GM12878 (cell line): ENCODE data around the gene HS6ST3. TPM values are rescaled to one million over a fixed set of nuclear protein-coding genes. Genes with fewer than 3 reads are reported as not detected.

Experiments
- ATAC-seq: fragments of 200-7000 bp; cut with Tn5 transposase; 3 replicates; pipeline ENCODE4 v1.9.1; 2020; ENCODE audit warnings: mild to moderate bottlenecking, moderate library complexity
- BruUV-seq: library from RNA; stranded (reverse); fragments of 400-500 nt; replicated peaks from 2 replicates; lab custom pipeline; 2021; lab: Mats Ljungman, UMichigan
- CTCF ChIA-PET: fragments of 300-600 bp; sonication (Branson Sonifier 250); formaldehyde crosslinking; extraction: SDS; loops from one replicate; lab custom pipeline; 2021; ENCODE audit warnings: inconsistent platforms; lab: Yijun Ruan, JAX
- POLR2A ChIA-PET: fragments of 350-600 bp; formaldehyde crosslinking; extraction: SDS; loops from one replicate; lab custom pipeline; 2021; ENCODE audit warnings: inconsistent platforms; lab: Charles Lee
- RAD21 ChIA-PET: fragments of 300-600 bp; sonication (Branson Sonifier 250); formaldehyde crosslinking; loops from one replicate; lab custom pipeline; 2023; ENCODE audit warnings: antibody characterized with exemption; ENCODE audit not compliant: unreplicated experiment; lab: Charles Lee
- SMC1A ChIA-PET: fragments of 300-600 bp; sonication (Branson Sonifier 250); formaldehyde crosslinking; loops from one replicate; lab custom pipeline; 2023; ENCODE audit not compliant: unreplicated experiment, uncharacterized antibody; lab: Charles Lee
- DNase-seq: peaks from one replicate; pipeline ENCODE4 v3.0.0-alpha.2; 2011; ENCODE audit warnings: low read depth, low spot score
- FAIRE-seq: peaks from 3 replicates; lab custom pipeline; 2011; peaks lifted over from hg19 to GRCh38; lab: Jason Lieb, UNC
- H2AFZ ChIP-seq: 2 replicates; pipeline ENCODE4 v1.6.0; 2011; ENCODE audit warnings: low read depth, low read length, control low read depth; ENCODE audit not compliant: control insufficient read depth
- H3K27ac ChIP-seq: 2 replicates; pipeline ENCODE4 v1.5.1; 2011; ENCODE audit warnings: control low read depth; ENCODE audit not compliant: control insufficient read depth, insufficient read depth
- H3K27me3 ChIP-seq, 2 experiments: replicated peaks in 1 of 2; 2 replicates each; pipeline versions ENCODE4 v1.6.0 to v1.6.1; 2011; ENCODE audit warnings: low read length in 1 of 2; ENCODE audit not compliant: control insufficient read depth in 2 of 2, insufficient read depth in 2 of 2
- H3K36me3 ChIP-seq, 2 experiments: 2 replicates each; pipeline ENCODE4 v1.5.1; 2011; ENCODE audit warnings: low read length in 1 of 2; ENCODE audit not compliant: control insufficient read depth in 2 of 2, insufficient read depth in 2 of 2
- H3K4me1 ChIP-seq: 2 replicates; pipeline ENCODE4 v1.6.1; 2011; ENCODE audit warnings: mild to moderate bottlenecking, low read length, moderate library complexity, mixed read lengths; ENCODE audit not compliant: control insufficient read depth, insufficient read depth
- H3K4me2 ChIP-seq: 2 replicates; pipeline ENCODE4 v1.6.0; 2011; ENCODE audit warnings: control low read depth; ENCODE audit not compliant: control insufficient read depth, insufficient read depth
- H3K4me3 ChIP-seq: fragments of 200-600 bp; sonication (generic); 2 replicates; pipeline ENCODE4 v1.5.1; 2016
- H3K79me2 ChIP-seq: 2 replicates; pipeline ENCODE4 v1.6.0; 2011; ENCODE audit warnings: low read length; ENCODE audit not compliant: control insufficient read depth, insufficient read depth
- H3K9ac ChIP-seq: 2 replicates; pipeline ENCODE4 v1.8.0; 2011; ENCODE audit warnings: low read length, control low read depth, mixed read lengths; ENCODE audit not compliant: control insufficient read depth, insufficient read depth
- H3K9me3 ChIP-seq: replicated peaks from 3 replicates; pipeline ENCODE4 v1.5.1; 2011; ENCODE audit warnings: mild to moderate bottlenecking, low read length; ENCODE audit not compliant: control insufficient read depth, insufficient read depth
- H4K20me1 ChIP-seq: 2 replicates; pipeline ENCODE4 v1.6.0; 2011; ENCODE audit not compliant: control insufficient read depth, insufficient read depth
- BRCA1 ChIP-seq: IDR thresholded peaks from 2 replicates; pipeline ENCODE4 v1.6.1; 2011; ENCODE audit warnings: low read depth, low read length, improper control_type of control experiment
- CHD2 ChIP-seq: IDR thresholded peaks from 2 replicates; pipeline ENCODE4 v1.6.1; 2011; ENCODE audit warnings: low read depth, low read length, improper control_type of control experiment, borderline replicate concordance
- CREB1 ChIP-seq: IDR thresholded peaks from 2 replicates; pipeline ENCODE4 v1.6.1; 2012; ENCODE audit warnings: low read depth, mild to moderate bottlenecking, inconsistent platforms
- ELK1 ChIP-seq: IDR thresholded peaks from 2 replicates; pipeline ENCODE4 v1.6.1; 2012; ENCODE audit warnings: low read depth, low read length, improper control_type of control experiment
- FOXK2 ChIP-seq: fragments of 450-650 bp; IDR thresholded peaks from 2 replicates; pipeline ENCODE4 v1.6.1; 2017; ENCODE audit warnings: mild to moderate bottlenecking, moderate library complexity
- KDM1A ChIP-seq: fragments of 200-600 bp; sonication (generic); IDR thresholded peaks from 2 replicates; pipeline ENCODE4 v1.6.1; 2016; ENCODE audit warnings: borderline replicate concordance
- NR2C2 ChIP-seq: IDR thresholded peaks from 2 replicates; pipeline ENCODE4 v1.6.1; 2011; ENCODE audit warnings: borderline replicate concordance, low read depth; ENCODE audit not compliant: control insufficient read depth, insufficient read length
- POU2F2 ChIP-seq: IDR thresholded peaks from 3 replicates; pipeline ENCODE4 v1.6.1; 2011; ENCODE audit warnings: low read depth, mild to moderate bottlenecking, low read length, borderline replicate concordance
- RBBP5 ChIP-seq: fragments of 200-600 bp; sonication (generic); conservative IDR thresholded peaks from 2 replicates; pipeline ENCODE4 v1.6.1; 2016
- SIN3A ChIP-seq: IDR thresholded peaks from 2 replicates; pipeline ENCODE4 v1.6.1; 2012; ENCODE audit warnings: low read depth, low read length, improper control_type of control experiment
- SPI1 ChIP-seq: IDR thresholded peaks from 2 replicates; pipeline ENCODE4 v1.6.1; 2011; ENCODE audit warnings: low read depth, mild to moderate bottlenecking, low read length, moderate library complexity, borderline replicate concordance; ENCODE audit not compliant: insufficient read depth
- SUZ12 ChIP-seq: fragments of 200-600 bp; sonication (generic); IDR thresholded peaks from one replicate; pipeline ENCODE4 v1.6.1; 2018; ENCODE audit warnings: antibody characterized with exemption, mild to moderate bottlenecking; ENCODE audit not compliant: unreplicated experiment
- YY1 ChIP-seq: IDR thresholded peaks from 2 replicates; pipeline ENCODE4 v1.6.1; 2011; ENCODE audit warnings: low read depth, mild to moderate bottlenecking, low read length
- ZNF217 ChIP-seq: fragments of 450-650 bp; IDR thresholded peaks from 2 replicates; pipeline ENCODE4 v1.6.1; 2017; ENCODE audit warnings: antibody characterized with exemption, mild to moderate bottlenecking
- ZNF24 ChIP-seq: fragments of 450-650 bp; IDR thresholded peaks from 2 replicates; pipeline ENCODE4 v1.6.1; 2017; ENCODE audit warnings: antibody characterized with exemption, mild to moderate bottlenecking
- ZZZ3 ChIP-seq: IDR thresholded peaks from 2 replicates; pipeline ENCODE4 v1.6.1; 2011; ENCODE audit warnings: low read depth; ENCODE audit not compliant: control insufficient read depth, insufficient read length
- WGBS: methylation state at CpG from one replicate; pipeline ENCODE4 v1.1.6; 2016; ENCODE audit warnings: low lambda C conversion rate; ENCODE audit not compliant: insufficient replicate concordance, insufficient coverage; ENCODE audit errors: missing lambda C conversion rate; 5-methylcytosine and 5-hydroxymethylcytosine counted together
- in situ Hi-C: fragments of 300-500 bp; cut with MboI; formaldehyde crosslinking; loops from 9 replicates; pipeline ENCODE4 v1.14.3; 2018; ENCODE audit warnings: mixed read lengths
- intact Hi-C: fragments of 100-400 bp; cut with micrococcal nuclease; formaldehyde crosslinking; loops from one replicate; pipeline ENCODE4 v1.14.2; 2022; ENCODE audit not compliant: unreplicated experiment
- polyA plus RNA-seq, 11 experiments: library from polyadenylated mRNA; depleted of rRNA in 4 of 11; unstranded in 6 of 11; stranded (reverse) in 5 of 11; fragments of >200 nt; fragmentation: Nextera tagmentation in 4 of 11; fragmentation: Illumina TruSeq in 1 of 11; extraction: Ambion mirVana in 4 of 11; extraction: Trizol in 1 of 11; gene quantifications; 1 replicate in 1 of 11; 2 replicates in 10 of 11; pipeline versions ENCODE4 v1.2.1 to v1.2.3, GENCODE V29; 2011 to 2016; ENCODE audit warnings: inconsistent platforms in 2 of 11, missing spikeins in 2 of 11, low read depth in 1 of 11
- total RNA-seq, 4 experiments: library from RNA; depleted of rRNA in 3 of 4; stranded (reverse); fragments of >200 nt in 3 of 4; fragmentation: Illumina TruSeq in 1 of 4; extraction: Trizol in 1 of 4; gene quantifications; 2 replicates each; pipeline versions ENCODE4 v1.2.1 to v1.2.3, GENCODE V29; 2013 to 2021
- TF ChIP-seq, protein P1 (sequence below): fragments of 150-350 bp; IDR thresholded peaks from 2 replicates; pipeline ENCODE4 v1.6.1; 2016; ENCODE audit warnings: low read depth, low read length
- TF ChIP-seq, protein P2 (sequence below): fragments of 450-650 bp; formaldehyde crosslinking; IDR thresholded peaks from 2 replicates; pipeline ENCODE4 v1.4.0; 2022; ENCODE audit warnings: mild to moderate bottlenecking, moderate library complexity

Gene HS6ST3
- total and polyA plus RNA-seq, 10 of the 15 experiments (the other 5 are each of a cell fraction or from before 2014, with no cell fraction given), result under 0.01 to 2.9 TPM; not detected in 8

DNA sequence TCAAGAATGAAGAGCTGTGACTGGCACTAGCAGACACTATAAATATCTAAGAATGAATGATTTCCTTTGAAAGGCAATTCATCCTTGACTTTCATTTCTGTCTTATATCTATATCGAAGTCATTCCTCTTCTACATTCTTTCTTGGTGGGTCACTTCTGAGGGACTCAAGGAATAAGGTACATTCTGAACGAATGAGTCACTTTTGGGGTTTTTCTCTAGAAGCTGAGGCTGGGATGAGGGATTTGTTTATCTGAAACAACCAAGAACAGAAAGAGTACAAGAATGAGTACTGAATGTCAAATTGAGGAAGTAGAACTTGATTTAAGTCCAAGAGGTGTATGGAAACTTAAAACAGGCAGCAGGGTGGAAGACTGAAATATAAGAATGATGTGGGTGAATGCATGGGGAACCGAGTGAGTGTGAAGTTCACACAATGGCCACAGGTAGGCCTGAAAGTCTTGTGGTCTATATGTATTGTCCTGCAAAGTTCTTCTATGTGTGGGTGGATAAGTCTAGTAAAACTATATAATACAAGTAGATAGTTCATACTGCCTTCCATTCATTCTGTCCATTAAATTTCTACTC, 560.5 kb downstream of the HS6ST3 start:
- H3K79me2 ChIP-seq, result no peaks in the 10 kb centered on the region
- ChIA-PET CTCF (no interaction called here), POLR2A (no interaction called here), RAD21 (no interaction called here), SMC1A (interaction anchor here (0.7 kb wide), 1 partner anchor 160 kb away, joined by 3 read pairs; no protein-coding TSS in a partner anchor)
- no peak for FAIRE-seq
- intact Hi-C loops (no loop called here), in situ Hi-C loops (no loop called here)
- H3K9me3 ChIP-seq, result no peaks in the 10 kb centered on the region
- ATAC-seq, result peak; percentile 89
- no peak overlapping the region for H3K4me3 ChIP-seq
- H3K9ac ChIP-seq, result no peak overlapping the region
- no peak overlapping the region for H3K4me2 ChIP-seq
- H3K27ac ChIP-seq, result no peak overlapping the region
- H3K27me3 ChIP-seq, result no peaks in the 10 kb centered on the region
- BruUV-seq, result no TSS peak
- H4K20me1 ChIP-seq, result no peaks in the 10 kb centered on the region
- H3K36me3 ChIP-seq, result no peaks in the 10 kb centered on the region
- peak; percentile 12 for DNase-seq
- H3K4me1 ChIP-seq, result no peaks in the 10 kb centered on the region
- WGBS, result 0% methylated on average over 3 of the region's 3 CpGs
- H2AFZ ChIP-seq, result no peak overlapping the region
- TF ChIP-seq YY1 (no peak), FOXK2 (no peak), CREB1 (no peak), SUZ12 (no peak), ZNF24 (peak; percentile 58), ZZZ3 (no peak), SPI1 (peak; percentile 23; the same call in 1 of the 2 replicates), ELK1 (no peak), RBBP5 (no peak), CHD2 (no peak), BRCA1 (no peak), SIN3A (no peak), NR2C2 (no peak), POU2F2 (no peak), KDM1A (no peak), ZNF217 (peak; percentile 40; the same call in 1 of the 2 replicates)
- TF ChIP-seq, protein P1, sequence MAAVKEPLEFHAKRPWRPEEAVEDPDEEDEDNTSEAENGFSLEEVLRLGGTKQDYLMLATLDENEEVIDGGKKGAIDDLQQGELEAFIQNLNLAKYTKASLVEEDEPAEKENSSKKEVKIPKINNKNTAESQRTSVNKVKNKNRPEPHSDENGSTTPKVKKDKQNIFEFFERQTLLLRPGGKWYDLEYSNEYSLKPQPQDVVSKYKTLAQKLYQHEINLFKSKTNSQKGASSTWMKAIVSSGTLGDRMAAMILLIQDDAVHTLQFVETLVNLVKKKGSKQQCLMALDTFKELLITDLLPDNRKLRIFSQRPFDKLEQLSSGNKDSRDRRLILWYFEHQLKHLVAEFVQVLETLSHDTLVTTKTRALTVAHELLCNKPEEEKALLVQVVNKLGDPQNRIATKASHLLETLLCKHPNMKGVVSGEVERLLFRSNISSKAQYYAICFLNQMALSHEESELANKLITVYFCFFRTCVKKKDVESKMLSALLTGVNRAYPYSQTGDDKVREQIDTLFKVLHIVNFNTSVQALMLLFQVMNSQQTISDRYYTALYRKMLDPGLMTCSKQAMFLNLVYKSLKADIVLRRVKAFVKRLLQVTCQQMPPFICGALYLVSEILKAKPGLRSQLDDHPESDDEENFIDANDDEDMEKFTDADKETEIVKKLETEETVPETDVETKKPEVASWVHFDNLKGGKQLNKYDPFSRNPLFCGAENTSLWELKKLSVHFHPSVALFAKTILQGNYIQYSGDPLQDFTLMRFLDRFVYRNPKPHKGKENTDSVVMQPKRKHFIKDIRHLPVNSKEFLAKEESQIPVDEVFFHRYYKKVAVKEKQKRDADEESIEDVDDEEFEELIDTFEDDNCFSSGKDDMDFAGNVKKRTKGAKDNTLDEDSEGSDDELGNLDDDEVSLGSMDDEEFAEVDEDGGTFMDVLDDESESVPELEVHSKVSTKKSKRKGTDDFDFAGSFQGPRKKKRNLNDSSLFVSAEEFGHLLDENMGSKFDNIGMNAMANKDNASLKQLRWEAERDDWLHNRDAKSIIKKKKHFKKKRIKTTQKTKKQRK, result no peak
- TF ChIP-seq, protein P2, sequence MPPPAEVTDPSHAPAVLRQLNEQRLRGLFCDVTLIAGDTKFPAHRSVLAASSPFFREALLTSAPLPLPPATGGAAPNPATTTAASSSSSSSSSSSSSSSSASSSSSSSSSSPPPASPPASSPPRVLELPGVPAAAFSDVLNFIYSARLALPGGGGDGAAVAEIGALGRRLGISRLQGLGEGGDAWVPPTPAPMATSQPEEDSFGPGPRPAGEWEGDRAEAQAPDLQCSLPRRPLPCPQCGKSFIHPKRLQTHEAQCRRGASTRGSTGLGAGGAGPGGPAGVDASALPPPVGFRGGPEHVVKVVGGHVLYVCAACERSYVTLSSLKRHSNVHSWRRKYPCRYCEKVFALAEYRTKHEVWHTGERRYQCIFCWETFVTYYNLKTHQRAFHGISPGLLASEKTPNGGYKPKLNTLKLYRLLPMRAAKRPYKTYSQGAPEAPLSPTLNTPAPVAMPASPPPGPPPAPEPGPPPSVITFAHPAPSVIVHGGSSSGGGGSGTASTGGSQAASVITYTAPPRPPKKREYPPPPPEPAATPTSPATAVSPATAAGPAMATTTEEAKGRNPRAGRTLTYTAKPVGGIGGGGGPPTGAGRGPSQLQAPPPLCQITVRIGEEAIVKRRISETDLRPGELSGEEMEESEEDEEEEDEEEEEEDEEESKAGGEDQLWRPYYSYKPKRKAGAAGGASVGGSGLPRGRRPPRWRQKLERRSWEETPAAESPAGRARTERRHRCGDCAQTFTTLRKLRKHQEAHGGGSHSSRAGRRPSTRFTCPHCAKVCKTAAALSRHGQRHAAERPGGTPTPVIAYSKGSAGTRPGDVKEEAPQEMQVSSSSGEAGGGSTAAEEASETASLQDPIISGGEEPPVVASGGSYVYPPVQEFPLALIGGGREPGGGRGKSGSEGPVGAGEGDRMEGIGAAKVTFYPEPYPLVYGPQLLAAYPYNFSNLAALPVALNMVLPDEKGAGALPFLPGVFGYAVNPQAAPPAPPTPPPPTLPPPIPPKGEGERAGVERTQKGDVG (CRISPR knock-in tag), result no peak
